CD4-positive, alpha-beta T cell (primary cell): ENCODE measurements around the gene PTCHD4. TPM values are rescaled to one million over a fixed set of nuclear protein-coding genes. Genes with fewer than 3 reads are reported as not detected.

Experiments
- ATAC-seq: fragments of 200-7000 bp; cut with Tn5 transposase; one replicate; pipeline ENCODE4 v1.10.0; 2022; ENCODE audit warnings: mild to moderate bottlenecking; ENCODE audit not compliant: poor library complexity
- CTCF ChIA-PET: fragments of 350-600 bp; sonication (Branson Sonifier 250); formaldehyde crosslinking; loops from one replicate; lab custom pipeline; 2021; ENCODE audit warnings: antibody characterized with exemption, inconsistent platforms; lab: Charles Lee
- POLR2A ChIA-PET: fragments of 350-600 bp; sonication (Branson Sonifier 250); formaldehyde crosslinking; loops from one replicate; lab custom pipeline; 2021; ENCODE audit warnings: antibody characterized with exemption, inconsistent platforms; lab: Charles Lee
- DNase-seq, 14 experiments: peaks; one replicate each; pipeline ENCODE4 v3.0.0-alpha.2; 2013 to 2020; ENCODE audit warnings: mixed read lengths in 2 of 14
- H3K27ac ChIP-seq, 2 donors: one replicate each; pipeline versions ENCODE4 v1.5.1 to v1.7.0; 2013; ENCODE audit warnings: low read length in 2 of 2, low read depth in 1 of 2, mild to moderate bottlenecking in 1 of 2
- H3K27me3 ChIP-seq, 2 experiments: 1 replicate in 1 of 2; 2 replicates in 1 of 2; pipeline versions ENCODE4 v1.6.1 to v1.7.0; 2013; ENCODE audit warnings: low read length in 2 of 2, control low read depth in 1 of 2, mild to moderate bottlenecking in 1 of 2, moderate library complexity in 1 of 2; ENCODE audit not compliant: insufficient read depth in 2 of 2, control insufficient read depth in 1 of 2
- H3K36me3 ChIP-seq: one replicate; pipeline ENCODE4 v1.6.1; 2013; ENCODE audit warnings: low read length, control low read depth; ENCODE audit not compliant: insufficient read depth
- H3K4me1 ChIP-seq: one replicate; pipeline ENCODE4 v1.6.1; 2013; ENCODE audit warnings: low read length, control low read depth; ENCODE audit not compliant: insufficient read depth
- H3K4me3 ChIP-seq: one replicate; pipeline ENCODE4 v1.5.1; 2013; ENCODE audit warnings: mild to moderate bottlenecking, low read length, moderate library complexity
- H3K9me3 ChIP-seq, 2 experiments: 1 replicate in 1 of 2; 2 replicates in 1 of 2; pipeline versions ENCODE4 v1.6.1 to v1.7.0; 2013; ENCODE audit warnings: low read length in 2 of 2, mild to moderate bottlenecking in 2 of 2, control low read depth in 1 of 2, moderate library complexity in 1 of 2; ENCODE audit not compliant: control insufficient read depth in 1 of 2, insufficient read depth in 1 of 2
- H3K27ac Mint-ChIP-seq: one replicate; pipeline ENCODE4 v1.8.0; 2020; ENCODE audit warnings: mixed read lengths
- H3K27me3 Mint-ChIP-seq: one replicate; pipeline ENCODE4 v1.8.0; 2021; ENCODE audit warnings: mixed read lengths
- H3K36me3 Mint-ChIP-seq: one replicate; pipeline ENCODE4 v1.8.0; 2021; ENCODE audit warnings: low read depth, mixed read lengths
- H3K4me1 Mint-ChIP-seq: one replicate; pipeline ENCODE4 v1.8.0; 2021; ENCODE audit warnings: low read depth, mixed read lengths
- H3K4me3 Mint-ChIP-seq: one replicate; pipeline ENCODE4 v1.8.0; 2020; ENCODE audit warnings: mild to moderate bottlenecking, mixed read lengths
- H3K9me3 Mint-ChIP-seq: one replicate; pipeline ENCODE4 v1.8.0; 2020; ENCODE audit warnings: mixed read lengths
- CTCF ChIP-seq: fragments of 200-600 bp; IDR thresholded peaks from one replicate; pipeline ENCODE4 v1.8.0; 2022; ENCODE audit warnings: antibody characterized with exemption, mild to moderate bottlenecking
- intact Hi-C, 2 experiments: fragments of 100-400 bp; cut with DNase I in 1 of 2; cut with micrococcal nuclease in 1 of 2; formaldehyde crosslinking; loops; one replicate each; pipeline versions ENCODE4 v1.15.1 to v1.9.0; 2023 to 2025; cut with DNase I, micrococcal nuclease
- total RNA-seq, 174 experiments: library from RNA in 2 of 174; stranded (reverse) in 2 of 174; gene quantifications; one replicate each; pipeline ENCODE4 v1.2.3 and lab custom pipeline; 2021 to 2026

PTCHD4 gene
- total RNA-seq, 2 experiments from 2014 or later: not detected

- H3K4me3 Mint-ChIP-seq: no peak overlapping the region
- H3K27ac ChIP-seq: no peak overlapping the region
- TF ChIP-seq CTCF: no peak
- no peaks in the 10 kb centered on the region for H3K9me3 Mint-ChIP-seq
- no peaks in the 10 kb centered on the region for H3K4me1 Mint-ChIP-seq
- H3K4me3 ChIP-seq: no peak overlapping the region
- intact Hi-C loops: no loop called here
- no peaks in the 10 kb centered on the region for H3K27me3 ChIP-seq
- H3K9me3 ChIP-seq: no peaks in the 10 kb centered on the region
- no peak overlapping the region for H3K27ac Mint-ChIP-seq
- DNase-seq (no peak), ATAC-seq (no peak)
- H3K36me3 ChIP-seq: no peaks in the 10 kb centered on the region
- no peaks in the 10 kb centered on the region for H3K4me1 ChIP-seq
- no peaks in the 10 kb centered on the region for H3K27me3 Mint-ChIP-seq
- ChIA-PET POLR2A (no interaction called here), CTCF (no interaction called here)
- no peaks in the 10 kb centered on the region for H3K36me3 Mint-ChIP-seq
Measured at GRCh38 chr6:48116699-48117645, 6.0 kb upstream of the PTCHD4 start.

GRCh38 chr6:48113130-48113529, 2.1 kb upstream of the PTCHD4 start:
- Mint-ChIP-seq H3K36me3 (no peaks in the 10 kb centered on the region), H3K9me3 (no peaks in the 10 kb centered on the region), H3K4me3 (no peak overlapping the region), H3K27me3 (no peaks in the 10 kb centered on the region), H3K27ac (no peak overlapping the region), H3K4me1 (no peaks in the 10 kb centered on the region)
- intact Hi-C loops: no loop called here
- Histone ChIP-seq H3K27me3 (no peaks in the 10 kb centered on the region), H3K4me3 (no peak overlapping the region), H3K36me3 (no peaks in the 10 kb centered on the region), H3K9me3 (no peaks in the 10 kb centered on the region), H3K4me1 (no peaks in the 10 kb centered on the region), H3K27ac (no peak overlapping the region)
- POLR2A ChIA-PET: no interaction called here
- ATAC-seq (no peak), DNase-seq (no peak)
- TF ChIP-seq CTCF: no peak
- CTCF ChIA-PET: no interaction called here

GRCh38 chr6:48111575-48111974, 578 bp upstream of the PTCHD4 start:
- Mint-ChIP-seq H3K4me3 (no peak overlapping the region), H3K36me3 (no peaks in the 10 kb centered on the region), H3K27me3 (no peaks in the 10 kb centered on the region), H3K4me1 (no peaks in the 10 kb centered on the region), H3K9me3 (no peaks in the 10 kb centered on the region), H3K27ac (no peak overlapping the region)
- Histone ChIP-seq H3K4me3 (no peak overlapping the region), H3K9me3 (no peaks in the 10 kb centered on the region), H3K4me1 (no peaks in the 10 kb centered on the region), H3K27me3 (no peaks in the 10 kb centered on the region), H3K27ac (no peak overlapping the region), H3K36me3 (no peaks in the 10 kb centered on the region)
- no peak for TF ChIP-seq CTCF
- intact Hi-C loops: no loop called here
- DNase-seq (no peak), ATAC-seq (no peak)
- ChIA-PET POLR2A (no interaction called here), CTCF (no interaction called here)
